ENCODE data around the gene UBE2O. TPM values are rescaled to one million over a fixed set of nuclear protein-coding genes. Genes with fewer than 3 reads are reported as not detected.

UBE2O gene
- total RNA-seq, 1 experiment from 2014 or later = 68.9 TPM

- TF ChIP-seq, protein P1, sequence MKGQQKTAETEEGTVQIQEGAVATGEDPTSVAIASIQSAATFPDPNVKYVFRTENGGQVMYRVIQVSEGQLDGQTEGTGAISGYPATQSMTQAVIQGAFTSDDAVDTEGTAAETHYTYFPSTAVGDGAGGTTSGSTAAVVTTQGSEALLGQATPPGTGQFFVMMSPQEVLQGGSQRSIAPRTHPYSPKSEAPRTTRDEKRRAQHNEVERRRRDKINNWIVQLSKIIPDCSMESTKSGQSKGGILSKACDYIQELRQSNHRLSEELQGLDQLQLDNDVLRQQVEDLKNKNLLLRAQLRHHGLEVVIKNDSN (CRISPR knock-in tag; IDR thresholded peaks at IDR 0.05) = no peak
- TF ChIP-seq E2F1 (CRISPR knock-in tag; IDR thresholded peaks at IDR 0.05) = no peak
- TF ChIP-seq, protein P2, sequence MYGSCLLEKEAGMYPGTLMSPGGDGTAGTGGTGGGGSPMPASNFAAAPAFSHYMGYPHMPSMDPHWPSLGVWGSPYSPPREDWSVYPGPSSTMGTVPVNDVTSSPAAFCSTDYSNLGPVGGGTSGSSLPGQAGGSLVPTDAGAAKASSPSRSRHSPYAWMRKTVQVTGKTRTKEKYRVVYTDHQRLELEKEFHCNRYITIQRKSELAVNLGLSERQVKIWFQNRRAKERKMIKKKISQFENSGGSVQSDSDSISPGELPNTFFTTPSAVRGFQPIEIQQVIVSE (CRISPR knock-in tag; IDR thresholded peaks at IDR 0.05; ENCODE audit: borderline replicate concordance) = no peak
- TF ChIP-seq TCF7 (CRISPR knock-in tag; IDR thresholded peaks at IDR 0.05; ENCODE audit: low read depth) = no peak
Measured at GRCh38 chr17:76381633-76382350, 71.2 kb downstream of the UBE2O start (continued).

DNA sequence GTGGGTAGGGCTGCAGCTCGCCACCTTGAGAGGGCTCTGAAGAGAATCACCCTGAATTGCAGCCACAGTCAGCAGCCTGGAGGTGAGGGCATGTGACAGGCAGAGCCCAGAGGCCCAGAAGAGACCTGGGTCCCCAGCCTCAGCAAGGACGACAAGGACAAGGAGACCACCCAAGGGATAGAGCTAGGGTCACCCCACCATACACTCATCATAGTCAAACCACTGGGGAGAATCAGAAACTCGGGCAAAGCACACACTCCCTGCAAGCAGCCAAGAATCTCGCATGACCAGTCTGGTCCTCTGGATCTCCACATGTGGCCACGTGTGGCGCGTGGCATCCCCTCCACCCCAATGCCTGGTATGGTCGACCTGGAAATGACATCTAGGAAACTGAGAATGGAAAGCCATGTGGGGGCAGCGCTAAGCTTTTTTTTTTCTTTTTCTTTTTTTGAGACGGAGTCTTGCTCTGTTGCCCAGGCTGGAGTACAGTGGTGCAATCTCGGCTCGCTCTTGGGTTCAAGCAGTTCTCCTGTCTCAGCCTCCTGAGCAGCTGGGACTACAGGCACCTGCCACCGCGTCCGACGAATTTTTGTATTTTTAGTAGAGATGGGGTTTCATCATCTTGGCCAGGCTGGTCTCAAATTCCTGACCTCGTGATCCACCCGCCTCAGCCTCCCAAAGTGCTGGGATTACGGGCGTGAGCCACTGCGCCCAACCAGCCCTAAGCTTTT is 73.1 kb downstream of the UBE2O start:
- POLR2A ChIA-PET = no interaction called here
- peaks cover 27% of the 10 kb centered on the region for H3K27me3 Mint-ChIP-seq (ENCODE audit: low read depth)
- no peaks in the 10 kb centered on the region for H3K36me3 Mint-ChIP-seq
- H3K4me3 Mint-ChIP-seq = no peak overlapping the region
- peaks cover 5% of the 10 kb centered on the region for H3K9me3 Mint-ChIP-seq
- TF ChIP-seq GABPB1 (CRISPR knock-in tag; IDR thresholded peaks at IDR 0.05) (no peak), ZNF121 (CRISPR knock-in tag; IDR thresholded peaks at IDR 0.05) (0 out of 2 replicates have a peak, but pooled peaks have one; percentile 25)
- 0 out of 2 replicates have a peak, but pooled peaks cover 6% of the 10 kb centered on the region for H3K4me1 Mint-ChIP-seq
- no peak overlapping the region for H3K27ac Mint-ChIP-seq
- CTCF ChIA-PET = interaction anchor here (1.1 to 10.6 kb wide), 8 partner anchors 9 to 100 kb away, joined by 3 to 135 read pairs (median 8); no protein-coding TSS in a partner anchor
- DNase-seq (ENCODE audit: low spot score) = no peak
- ATAC-seq = no peak

DNA sequence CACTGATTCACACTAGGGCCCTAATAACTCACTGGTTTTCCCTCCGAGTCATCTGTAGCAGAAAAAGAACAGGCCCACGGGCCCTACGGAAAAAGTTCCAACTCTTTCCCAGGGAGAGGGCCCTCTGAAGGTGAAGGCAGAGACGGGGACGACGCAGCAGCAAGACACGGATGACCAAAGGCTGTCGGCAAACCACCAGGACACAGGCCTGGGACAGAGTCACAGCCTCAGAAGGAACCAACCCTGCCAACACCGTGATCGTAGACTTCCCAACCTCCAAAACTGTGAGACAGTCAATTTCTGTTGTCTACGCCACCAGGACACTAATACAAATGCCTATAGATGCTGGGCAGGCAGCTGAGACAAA is 73.7 kb downstream of the UBE2O start:
- POLR2A ChIA-PET = no interaction called here
- H3K27ac Mint-ChIP-seq = no peak overlapping the region
- CTCF ChIA-PET = interaction anchor here (1.1 to 1.9 kb wide), 4 partner anchors 8 to 18 kb away, joined by 3 to 8 read pairs (median 4); no protein-coding TSS in a partner anchor
- peaks cover 5% of the 10 kb centered on the region for H3K9me3 Mint-ChIP-seq
- no peak for ATAC-seq
- H3K4me3 Mint-ChIP-seq = no peak overlapping the region
- no peaks in the 10 kb centered on the region for H3K36me3 Mint-ChIP-seq
- H3K4me1 Mint-ChIP-seq = 0 out of 2 replicates have a peak, but pooled peaks cover 6% of the 10 kb centered on the region
- DNase-seq (ENCODE audit: low spot score) = no peak
- peaks cover 24% of the 10 kb centered on the region for H3K27me3 Mint-ChIP-seq (ENCODE audit: low read depth)
- TF ChIP-seq OVOL2 (CRISPR knock-in tag; IDR thresholded peaks at IDR 0.05; ENCODE audit: borderline replicate concordance) (no peak), ZNF138 (CRISPR knock-in tag; conservative IDR thresholded peaks at IDR 0.05) (no peak), SP1 (CRISPR knock-in tag; conservative IDR thresholded peaks at IDR 0.05) (no peak), NFE2L1 (CRISPR knock-in tag; IDR thresholded peaks at IDR 0.05) (no peak), AFF4 (CRISPR knock-in tag; IDR thresholded peaks at IDR 0.05; ENCODE audit: borderline replicate concordance) (no peak), ZNF512 (CRISPR knock-in tag; IDR thresholded peaks at IDR 0.05; ENCODE audit: borderline replicate concordance) (no peak), RORB (CRISPR knock-in tag; IDR thresholded peaks at IDR 0.05) (no peak), CREM (CRISPR knock-in tag; IDR thresholded peaks at IDR 0.05) (no peak), MXD4 (CRISPR knock-in tag; IDR thresholded peaks at IDR 0.05; ENCODE audit: borderline replicate concordance) (no peak), ZMAT4 (CRISPR knock-in tag; IDR thresholded peaks at IDR 0.05) (no peak)
- TF ChIP-seq, protein P3, sequence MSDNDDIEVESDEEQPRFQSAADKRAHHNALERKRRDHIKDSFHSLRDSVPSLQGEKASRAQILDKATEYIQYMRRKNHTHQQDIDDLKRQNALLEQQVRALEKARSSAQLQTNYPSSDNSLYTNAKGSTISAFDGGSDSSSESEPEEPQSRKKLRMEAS (CRISPR knock-in tag; IDR thresholded peaks at IDR 0.05) = no peak
- TF ChIP-seq, protein P4, sequence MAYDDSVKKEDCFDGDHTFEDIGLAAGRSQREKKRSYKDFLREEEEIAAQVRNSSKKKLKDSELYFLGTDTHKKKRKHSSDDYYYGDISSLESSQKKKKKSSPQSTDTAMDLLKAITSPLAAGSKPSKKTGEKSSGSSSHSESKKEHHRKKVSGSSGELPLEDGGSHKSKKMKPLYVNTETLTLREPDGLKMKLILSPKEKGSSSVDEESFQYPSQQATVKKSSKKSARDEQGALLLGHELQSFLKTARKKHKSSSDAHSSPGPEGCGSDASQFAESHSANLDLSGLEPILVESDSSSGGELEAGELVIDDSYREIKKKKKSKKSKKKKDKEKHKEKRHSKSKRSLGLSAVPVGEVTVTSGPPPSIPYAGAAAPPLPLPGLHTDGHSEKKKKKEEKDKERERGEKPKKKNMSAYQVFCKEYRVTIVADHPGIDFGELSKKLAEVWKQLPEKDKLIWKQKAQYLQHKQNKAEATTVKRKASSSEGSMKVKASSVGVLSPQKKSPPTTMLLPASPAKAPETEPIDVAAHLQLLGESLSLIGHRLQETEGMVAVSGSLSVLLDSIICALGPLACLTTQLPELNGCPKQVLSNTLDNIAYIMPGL (CRISPR knock-in tag; IDR thresholded peaks at IDR 0.05) = no peak
